ENCODE measurements around the gene GALNS. TPM values are rescaled to one million over a fixed set of nuclear protein-coding genes. Genes with fewer than 3 reads are reported as not detected.

GALNS gene
- polyA plus RNA-seq, 1 donor from 2014 or later, result 19.4 TPM

DNA sequence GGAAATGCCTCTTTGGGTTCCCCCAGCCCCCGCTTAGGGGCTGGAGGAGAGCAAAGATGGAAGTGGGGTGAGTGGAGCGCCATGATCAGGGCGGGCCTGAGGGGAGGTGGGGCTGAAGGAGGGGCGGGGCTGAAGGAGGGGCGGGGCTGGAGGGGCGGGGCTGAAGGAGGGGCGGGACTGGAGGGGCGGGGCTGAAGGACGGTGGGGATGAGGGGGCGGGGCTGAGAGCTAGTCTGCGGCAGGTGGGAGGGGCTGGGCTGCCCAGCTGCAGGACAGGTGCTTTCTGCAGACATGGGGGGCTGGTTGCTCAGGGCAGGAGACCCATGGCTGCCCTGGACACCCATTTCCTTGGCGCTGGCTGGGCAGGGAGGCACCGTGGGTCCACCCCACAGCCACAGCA is 48.8 kb upstream of the GALNS start:
- Histone ChIP-seq H3K9ac (ENCODE audit: low read length) (no peak overlapping the region), H3F3A (ENCODE audit: insufficient read depth, low read length, poor library complexity, severe bottlenecking) (no peaks in the 10 kb centered on the region), H2AFZ (ENCODE audit: low read depth, low read length) (no peak overlapping the region), H3K79me2 (replicated peaks; ENCODE audit: insufficient read depth, low read length) (no peaks in the 10 kb centered on the region), H3K9me2 (ENCODE audit: insufficient read depth, low read length) (no peaks in the 10 kb centered on the region), H3K4me3 (ENCODE audit: low read length) (no peak overlapping the region), H3K36me3 (ENCODE audit: insufficient read depth, low read length) (no peaks in the 10 kb centered on the region), H4K20me1 (ENCODE audit: insufficient read depth) (no peaks in the 10 kb centered on the region), H3K4me2 (ENCODE audit: low read length) (no peak overlapping the region), H3K9me3 (ENCODE audit: low read length) (no peaks in the 10 kb centered on the region), H3K27ac (ENCODE audit: low read length) (no peak overlapping the region), H3K27me3 (ENCODE audit: insufficient read depth, low read depth, low read length) (no peaks in the 10 kb centered on the region)
- TF ChIP-seq MXI1 (conservative IDR thresholded peaks at IDR 0.05; ENCODE audit: poor library complexity, severe bottlenecking), result no peak
- no peak for TF ChIP-seq TAF1 (IDR thresholded peaks at IDR 0.05; ENCODE audit: low read depth)
- TF ChIP-seq RAD21 (conservative IDR thresholded peaks at IDR 0.05), result no peak
- TF ChIP-seq EZH2 (IDR thresholded peaks at IDR 0.05; ENCODE audit: borderline replicate concordance, insufficient read depth, low read length, poor library complexity, severe bottlenecking), result no peak
- TF ChIP-seq, protein P1, sequence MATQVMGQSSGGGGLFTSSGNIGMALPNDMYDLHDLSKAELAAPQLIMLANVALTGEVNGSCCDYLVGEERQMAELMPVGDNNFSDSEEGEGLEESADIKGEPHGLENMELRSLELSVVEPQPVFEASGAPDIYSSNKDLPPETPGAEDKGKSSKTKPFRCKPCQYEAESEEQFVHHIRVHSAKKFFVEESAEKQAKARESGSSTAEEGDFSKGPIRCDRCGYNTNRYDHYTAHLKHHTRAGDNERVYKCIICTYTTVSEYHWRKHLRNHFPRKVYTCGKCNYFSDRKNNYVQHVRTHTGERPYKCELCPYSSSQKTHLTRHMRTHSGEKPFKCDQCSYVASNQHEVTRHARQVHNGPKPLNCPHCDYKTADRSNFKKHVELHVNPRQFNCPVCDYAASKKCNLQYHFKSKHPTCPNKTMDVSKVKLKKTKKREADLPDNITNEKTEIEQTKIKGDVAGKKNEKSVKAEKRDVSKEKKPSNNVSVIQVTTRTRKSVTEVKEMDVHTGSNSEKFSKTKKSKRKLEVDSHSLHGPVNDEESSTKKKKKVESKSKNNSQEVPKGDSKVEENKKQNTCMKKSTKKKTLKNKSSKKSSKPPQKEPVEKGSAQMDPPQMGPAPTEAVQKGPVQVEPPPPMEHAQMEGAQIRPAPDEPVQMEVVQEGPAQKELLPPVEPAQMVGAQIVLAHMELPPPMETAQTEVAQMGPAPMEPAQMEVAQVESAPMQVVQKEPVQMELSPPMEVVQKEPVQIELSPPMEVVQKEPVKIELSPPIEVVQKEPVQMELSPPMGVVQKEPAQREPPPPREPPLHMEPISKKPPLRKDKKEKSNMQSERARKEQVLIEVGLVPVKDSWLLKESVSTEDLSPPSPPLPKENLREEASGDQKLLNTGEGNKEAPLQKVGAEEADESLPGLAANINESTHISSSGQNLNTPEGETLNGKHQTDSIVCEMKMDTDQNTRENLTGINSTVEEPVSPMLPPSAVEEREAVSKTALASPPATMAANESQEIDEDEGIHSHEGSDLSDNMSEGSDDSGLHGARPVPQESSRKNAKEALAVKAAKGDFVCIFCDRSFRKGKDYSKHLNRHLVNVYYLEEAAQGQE (IDR thresholded peaks at IDR 0.05; ENCODE audit: borderline replicate concordance), result no peak

DNA sequence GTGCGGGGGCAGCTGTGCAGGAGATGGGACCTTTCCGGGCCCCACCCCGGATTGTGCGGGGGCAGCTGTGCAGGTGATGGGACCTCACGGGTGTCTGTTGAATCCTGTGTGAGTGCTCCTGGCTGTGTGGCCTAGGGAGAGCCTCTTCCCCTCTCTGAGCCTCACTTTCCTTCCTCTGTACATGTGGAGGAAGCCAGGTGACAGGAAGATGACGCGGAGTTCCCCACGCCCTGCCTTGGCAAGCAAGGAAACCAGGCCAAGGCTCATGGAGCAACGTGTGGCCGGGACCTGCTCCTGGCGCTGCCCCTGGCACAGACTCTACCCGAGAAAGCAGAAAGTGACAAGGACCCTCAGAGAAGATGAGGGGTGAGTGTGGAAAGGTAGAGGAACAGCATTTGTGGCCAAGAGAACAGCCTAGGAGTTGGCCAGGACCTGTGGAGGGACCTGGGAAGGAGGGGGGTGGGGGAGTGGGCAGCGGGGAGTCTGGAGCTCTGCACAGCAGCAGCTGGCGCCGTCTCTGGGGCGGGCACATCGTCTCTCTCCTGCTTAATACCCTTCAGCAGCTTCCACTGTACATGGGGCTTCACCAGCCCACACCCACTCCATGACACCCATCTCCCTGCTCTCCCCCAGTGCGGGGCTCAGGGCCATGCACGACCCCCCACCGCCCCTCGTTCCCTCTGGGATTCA is 48.1 kb upstream of the GALNS start:
- Histone ChIP-seq H3K27ac (ENCODE audit: low read length) (no peak overlapping the region), H3F3A (ENCODE audit: insufficient read depth, low read length, poor library complexity, severe bottlenecking) (no peaks in the 10 kb centered on the region), H4K20me1 (ENCODE audit: insufficient read depth) (no peaks in the 10 kb centered on the region), H3K9me2 (ENCODE audit: insufficient read depth, low read length) (no peaks in the 10 kb centered on the region), H3K9ac (ENCODE audit: low read length) (no peak overlapping the region), H3K9me3 (ENCODE audit: low read length) (no peaks in the 10 kb centered on the region), H3K4me3 (ENCODE audit: low read length) (no peak overlapping the region), H3K27me3 (ENCODE audit: insufficient read depth, low read depth, low read length) (no peaks in the 10 kb centered on the region), H3K36me3 (ENCODE audit: insufficient read depth, low read length) (no peaks in the 10 kb centered on the region), H3K4me2 (ENCODE audit: low read length) (no peak overlapping the region), H3K79me2 (replicated peaks; ENCODE audit: insufficient read depth, low read length) (no peaks in the 10 kb centered on the region), H2AFZ (ENCODE audit: low read depth, low read length) (no peak overlapping the region)
- TF ChIP-seq EP300 (conservative IDR thresholded peaks at IDR 0.05; ENCODE audit: poor library complexity, severe bottlenecking) (no peak), RAD21 (conservative IDR thresholded peaks at IDR 0.05) (no peak), MXI1 (conservative IDR thresholded peaks at IDR 0.05; ENCODE audit: poor library complexity, severe bottlenecking) (no peak), POLR2AphosphoS5 (IDR thresholded peaks at IDR 0.05) (no peak), CTCF (IDR thresholded peaks at IDR 0.05; ENCODE audit: poor library complexity, severe bottlenecking) (no peak)

GRCh38 chr16:88903267-88903666 is 46.5 kb upstream of the GALNS start:
- no peaks in the 10 kb centered on the region for H3K79me2 ChIP-seq (replicated peaks; ENCODE audit: insufficient read depth, low read length)
- H2AFZ ChIP-seq (ENCODE audit: low read depth, low read length), result no peak overlapping the region
- no peak overlapping the region for H3K9ac ChIP-seq (ENCODE audit: low read length)
- no peaks in the 10 kb centered on the region for H3K9me2 ChIP-seq (ENCODE audit: insufficient read depth, low read length)
- TF ChIP-seq EP300 (conservative IDR thresholded peaks at IDR 0.05; ENCODE audit: poor library complexity, severe bottlenecking) (no peak), EZH2 (IDR thresholded peaks at IDR 0.05; ENCODE audit: borderline replicate concordance, insufficient read depth, low read length, poor library complexity, severe bottlenecking) (no peak), RAD21 (conservative IDR thresholded peaks at IDR 0.05) (no peak), POLR2AphosphoS5 (IDR thresholded peaks at IDR 0.05) (no peak)
- no peak overlapping the region for H3K4me2 ChIP-seq (ENCODE audit: low read length)
- no peaks in the 10 kb centered on the region for H3K36me3 ChIP-seq (ENCODE audit: insufficient read depth, low read length)
- H3K27ac ChIP-seq (ENCODE audit: low read length), result no peak overlapping the region
- H3K9me3 ChIP-seq (ENCODE audit: low read length), result no peaks in the 10 kb centered on the region
- no peaks in the 10 kb centered on the region for H4K20me1 ChIP-seq (ENCODE audit: insufficient read depth)
- H3F3A ChIP-seq (ENCODE audit: insufficient read depth, low read length, poor library complexity, severe bottlenecking), result no peaks in the 10 kb centered on the region
- H3K27me3 ChIP-seq (ENCODE audit: insufficient read depth, low read depth, low read length), result no peaks in the 10 kb centered on the region
- H3K4me3 ChIP-seq (ENCODE audit: low read length), result no peak overlapping the region
